Peyer's patch (tissue), 4 donors: Measurements from ENCODE around the gene THSD8.

Source experiments
- CTCF ChIP-seq, 6 experiments: fragments of 450-650 bp in 4 of 6; fragments of 200-600 bp in 2 of 6; sonication (generic) in 1 of 6; IDR thresholded peaks; one replicate each; pipeline ENCODE4 v1.5.1; 2017 to 2019; ENCODE audit warnings: antibody characterized with exemption in 6 of 6, mild to moderate bottlenecking in 3 of 6, moderate library complexity in 1 of 6
- POLR2A ChIP-seq, 2 donors: fragments of 450-650 bp; IDR thresholded peaks; one replicate each; pipeline ENCODE4 v1.5.1; 2017; ENCODE audit warnings: antibody characterized with exemption in 2 of 2, mild to moderate bottlenecking in 2 of 2, moderate library complexity in 2 of 2

- TF ChIP-seq CTCF (IDR thresholded peaks at IDR 0.05) (no peak), POLR2A (IDR thresholded peaks at IDR 0.05) (no peak)
These were observed 4.7 kb upstream of the THSD8 start for GRCh38 chr19:12797141-12797587.
